Activated CD4-positive, alpha-beta T cell treated with anti-CD3 and anti-CD28 coated beads, Interleukin-2, amount 50 U/mL, for 16 hours (primary cell): Measurements from ENCODE around the gene BMPR2.
A peak's percentile ranks its signal among the peaks of the same experiment; 100 is the strongest.

ENCODE experiments used
- DNase-seq: peaks from one replicate; pipeline ENCODE4 v3.0.0-alpha.2; 2020

Gene BMPR2

GRCh38 chr2:202609381-202610145 is 233.4 kb downstream of the BMPR2 start:
- DNase-seq, result peak; percentile 48

- no peak for DNase-seq
Measured at GRCh38 chr2:202610380-202610779, 234.3 kb downstream of the BMPR2 start.

GRCh38 chr2:202612145-202612544 is 236.0 kb downstream of the BMPR2 start:
- no peak for DNase-seq

GRCh38 chr2:202613479-202613878 is 237.4 kb downstream of the BMPR2 start:
- no peak for DNase-seq
